Measurements from ENCODE around the gene HSD17B2. TPM values are rescaled to one million over a fixed set of nuclear protein-coding genes. Genes with fewer than 3 reads are reported as not detected.
"Not testable (repeated sequence)": the region's sequence is repeated elsewhere in the genome, so short reads cannot be mapped to it uniquely, and the experiment has no call there.

HSD17B2 gene
- total RNA-seq, 1 experiment from 2014 or later, result 3.0 TPM

- DNase-seq (ENCODE audit: low read depth), result no peak
Measured at GRCh38 chr16:82129881-82130280, 94.8 kb downstream of the HSD17B2 start.

- no peak for DNase-seq (ENCODE audit: low read depth)
Measured at GRCh38 chr16:82133798-82134197, 98.7 kb downstream of the HSD17B2 start.

- DNase-seq (ENCODE audit: low read depth), result no peak
Measured at GRCh38 chr16:82134846-82135245, 99.8 kb downstream of the HSD17B2 start.

GRCh38 chr16:82135844-82136243, 100.8 kb downstream of the HSD17B2 start:
- DNase-seq (ENCODE audit: low read depth), result no peak

GRCh38 chr16:82136956-82137821, 102.1 kb downstream of the HSD17B2 start:
- no peak for DNase-seq (ENCODE audit: low read depth)

- DNase-seq (ENCODE audit: low read depth), result no peak
Measured at GRCh38 chr16:82137822-82138167, 102.7 kb downstream of the HSD17B2 start.

GRCh38 chr16:82138478-82139285, 103.6 kb downstream of the HSD17B2 start:
- DNase-seq (ENCODE audit: low read depth), result no peak

- DNase-seq (ENCODE audit: low read depth), result not testable (repeated sequence)
Measured at GRCh38 chr16:82139286-82139571, 104.2 kb downstream of the HSD17B2 start.

- DNase-seq (ENCODE audit: low read depth), result no peak
Measured at GRCh38 chr16:82146556-82146955, 111.5 kb downstream of the HSD17B2 start.

GRCh38 chr16:82146957-82147356, 111.9 kb downstream of the HSD17B2 start:
- no peak for DNase-seq (ENCODE audit: low read depth)

GRCh38 chr16:82147546-82147945, 112.5 kb downstream of the HSD17B2 start:
- no peak for DNase-seq (ENCODE audit: low read depth)

Other genes with a start within 250 kb of the HSD17B2 start
- 0.38 and 0.80 TPM in 2 replicates for gene SDR42E1, start 23.8 kb upstream of the HSD17B2 start, total RNA-seq (2014; rRNA removed)
- gene MPHOSPH6, start 135.0 kb downstream of the HSD17B2 start, total RNA-seq (2014; rRNA removed), result 65.7 and 78.1 TPM in 2 replicates

Data from LHCN-M2 (cell line).